ENCODE measurements around the gene IGFBP5.

IGFBP5 gene

GRCh38 chr2:216661051-216661450 is 34.3 kb downstream of the IGFBP5 start:
- TF ChIP-seq ZC3H10 (CRISPR knock-in tag; IDR thresholded peaks at IDR 0.05) = no peak
- ATAC-seq = no peak

GRCh38 chr2:216660496-216660895 is 34.9 kb downstream of the IGFBP5 start:
- ATAC-seq = no peak
- TF ChIP-seq POU6F1 (CRISPR knock-in tag; IDR thresholded peaks at IDR 0.05; ENCODE audit: borderline replicate concordance, low read depth) (no peak), GLIS3 (CRISPR knock-in tag; IDR thresholded peaks at IDR 0.05) (no peak), ZNF565 (CRISPR knock-in tag; conservative IDR thresholded peaks at IDR 0.05; ENCODE audit: low read depth) (no peak), ZNF8 (CRISPR knock-in tag; IDR thresholded peaks at IDR 0.05) (no peak)

- no peak for TF ChIP-seq TSHZ2 (CRISPR knock-in tag; IDR thresholded peaks at IDR 0.05)
- no peak for TF ChIP-seq PATZ1 (CRISPR knock-in tag; IDR thresholded peaks at IDR 0.05; ENCODE audit: borderline replicate concordance)
- no peak for TF ChIP-seq RARB (CRISPR knock-in tag; IDR thresholded peaks at IDR 0.05)
- no peak for TF ChIP-seq ZC3H10 (CRISPR knock-in tag; IDR thresholded peaks at IDR 0.05)
- no peak for TF ChIP-seq OSR1 (CRISPR knock-in tag; IDR thresholded peaks at IDR 0.05)
- TF ChIP-seq ESRRG (CRISPR knock-in tag; IDR thresholded peaks at IDR 0.05) = no peak
- TF ChIP-seq POU6F1 (CRISPR knock-in tag; IDR thresholded peaks at IDR 0.05; ENCODE audit: borderline replicate concordance, low read depth) = no peak
- ATAC-seq = no peak
These were observed 36.1 kb downstream of the IGFBP5 start for GRCh38 chr2:216659276-216659675.

GRCh38 chr2:216658757-216659156 is 36.6 kb downstream of the IGFBP5 start:
- TF ChIP-seq ZNF70 (CRISPR knock-in tag; IDR thresholded peaks at IDR 0.05) = no peak
- no peak for TF ChIP-seq OSR1 (CRISPR knock-in tag; IDR thresholded peaks at IDR 0.05)
- no peak for TF ChIP-seq BACH2 (CRISPR knock-in tag; IDR thresholded peaks at IDR 0.05; ENCODE audit: borderline replicate concordance)
- no peak for TF ChIP-seq ZNF8 (CRISPR knock-in tag; IDR thresholded peaks at IDR 0.05)
- no peak for TF ChIP-seq GLIS3 (CRISPR knock-in tag; IDR thresholded peaks at IDR 0.05)
- TF ChIP-seq ISL1 (CRISPR knock-in tag; IDR thresholded peaks at IDR 0.05) = no peak
- TF ChIP-seq ZFP30 (CRISPR knock-in tag; IDR thresholded peaks at IDR 0.05) = no peak
- no peak for TF ChIP-seq ESRRG (CRISPR knock-in tag; IDR thresholded peaks at IDR 0.05)
- ATAC-seq = no peak

GRCh38 chr2:216657980-216658379 is 37.4 kb downstream of the IGFBP5 start:
- TF ChIP-seq CSRNP3 (CRISPR knock-in tag; IDR thresholded peaks at IDR 0.05) (no peak), ZNF565 (CRISPR knock-in tag; conservative IDR thresholded peaks at IDR 0.05; ENCODE audit: low read depth) (no peak), SNAI2 (CRISPR knock-in tag; IDR thresholded peaks at IDR 0.05) (no peak)
- no peak for ATAC-seq
